ENCODE measurements around the gene BAIAP2L1.

Gene BAIAP2L1

GRCh38 chr7:98330926-98331529 is 69.9 kb downstream of the BAIAP2L1 start:
- H3K79me2 ChIP-seq (ENCODE audit: low read length) = peaks cover 3% of the 10 kb centered on the region; the same call in 1 of the 2 replicates

GRCh38 chr7:98329791-98330373 is 71.0 kb downstream of the BAIAP2L1 start:
- DNase-seq = no peak
- Histone ChIP-seq H3F3A (ENCODE audit: insufficient read depth, low read length) (no peaks in the 10 kb centered on the region), H3K9ac (ENCODE audit: low read length) (no peak overlapping the region), H2AFZ (ENCODE audit: low read length) (no peak overlapping the region), H3K9me3 (replicated peaks; ENCODE audit: insufficient read depth, low read length) (no peaks in the 10 kb centered on the region), H3K36me3 (replicated peaks; ENCODE audit: insufficient read depth, low read length) (no peaks in the 10 kb centered on the region), H3K27ac (ENCODE audit: low read length) (no peak overlapping the region), H3K4me3 (ENCODE audit: low read length) (no peak overlapping the region), H4K20me1 (ENCODE audit: insufficient read depth, low read length) (no peaks in the 10 kb centered on the region), H3K79me2 (ENCODE audit: low read length) (peaks cover 8% of the 10 kb centered on the region; the same call in 1 of the 2 replicates), H3K4me1 (ENCODE audit: low read length) (no peaks in the 10 kb centered on the region), H3K9me2 (replicated peaks; ENCODE audit: insufficient read depth, low read length) (no peaks in the 10 kb centered on the region), H3K27me3 (replicated peaks; ENCODE audit: insufficient read depth, low read length) (no peaks in the 10 kb centered on the region), H3K4me2 (ENCODE audit: low read depth, low read length) (no peak overlapping the region)
- no peak for TF ChIP-seq EZH2phosphoT487 (IDR thresholded peaks at IDR 0.05; ENCODE audit: low read length)
- no peak for TF ChIP-seq EZH2 (optimal IDR thresholded peaks at IDR 0.05; ENCODE audit: low read depth, low read length)
- TF ChIP-seq CTCF (IDR thresholded peaks at IDR 0.05; ENCODE audit: low read length) = no peak

More at GRCh38 chr7:98330926-98331529, 69.9 kb downstream of the BAIAP2L1 start:
- H2AFZ ChIP-seq (ENCODE audit: low read length) = no peak overlapping the region
- no peak overlapping the region for H3K4me2 ChIP-seq (ENCODE audit: low read depth, low read length)
- no peaks in the 10 kb centered on the region for H3K4me1 ChIP-seq (ENCODE audit: low read length)
- H3F3A ChIP-seq (ENCODE audit: insufficient read depth, low read length) = no peaks in the 10 kb centered on the region
- H3K36me3 ChIP-seq (replicated peaks; ENCODE audit: insufficient read depth, low read length) = no peaks in the 10 kb centered on the region
- no peak overlapping the region for H3K4me3 ChIP-seq (ENCODE audit: low read length)
- no peaks in the 10 kb centered on the region for H4K20me1 ChIP-seq (ENCODE audit: insufficient read depth, low read length)
- H3K9me2 ChIP-seq (replicated peaks; ENCODE audit: insufficient read depth, low read length) = no peaks in the 10 kb centered on the region
- TF ChIP-seq CTCF (IDR thresholded peaks at IDR 0.05; ENCODE audit: low read length) (no peak), EZH2 (optimal IDR thresholded peaks at IDR 0.05; ENCODE audit: low read depth, low read length) (no peak), EZH2phosphoT487 (IDR thresholded peaks at IDR 0.05; ENCODE audit: low read length) (no peak)
- DNase-seq = no peak
- no peaks in the 10 kb centered on the region for H3K9me3 ChIP-seq (replicated peaks; ENCODE audit: insufficient read depth, low read length)
- no peak overlapping the region for H3K9ac ChIP-seq (ENCODE audit: low read length)
- no peaks in the 10 kb centered on the region for H3K27me3 ChIP-seq (replicated peaks; ENCODE audit: insufficient read depth, low read length)
- H3K27ac ChIP-seq (ENCODE audit: low read length) = no peak overlapping the region

- Histone ChIP-seq H3F3A (ENCODE audit: insufficient read depth, low read length) (no peaks in the 10 kb centered on the region), H3K36me3 (replicated peaks; ENCODE audit: insufficient read depth, low read length) (no peaks in the 10 kb centered on the region), H3K9me2 (replicated peaks; ENCODE audit: insufficient read depth, low read length) (no peaks in the 10 kb centered on the region), H3K9me3 (replicated peaks; ENCODE audit: insufficient read depth, low read length) (no peaks in the 10 kb centered on the region), H3K4me1 (ENCODE audit: low read length) (no peaks in the 10 kb centered on the region), H3K9ac (ENCODE audit: low read length) (no peak overlapping the region), H3K79me2 (ENCODE audit: low read length) (peaks cover 14% of the 10 kb centered on the region), H3K27ac (ENCODE audit: low read length) (no peak overlapping the region), H3K4me3 (ENCODE audit: low read length) (no peak overlapping the region), H2AFZ (ENCODE audit: low read length) (no peak overlapping the region), H3K4me2 (ENCODE audit: low read depth, low read length) (no peak overlapping the region), H3K27me3 (replicated peaks; ENCODE audit: insufficient read depth, low read length) (no peaks in the 10 kb centered on the region), H4K20me1 (ENCODE audit: insufficient read depth, low read length) (no peaks in the 10 kb centered on the region)
- TF ChIP-seq EZH2 (optimal IDR thresholded peaks at IDR 0.05; ENCODE audit: low read depth, low read length) (no peak), EZH2phosphoT487 (IDR thresholded peaks at IDR 0.05; ENCODE audit: low read length) (no peak), CTCF (IDR thresholded peaks at IDR 0.05; ENCODE audit: low read length) (no peak)
- DNase-seq = no peak
Measured at GRCh38 chr7:98329100-98329790, 71.6 kb downstream of the BAIAP2L1 start.
